H54 (cell line): ENCODE data around the gene TAX1BP3.

Experiments used
- DNase-seq: peaks from one replicate; pipeline ENCODE4 v3.0.0; 2011; ENCODE audit warnings: low spot score, mixed read lengths; ENCODE audit not compliant: insufficient read length
- FAIRE-seq: peaks from 3 replicates; lab custom pipeline; 2011; peaks lifted over from hg19 to GRCh38; lab: Jason Lieb, UNC
- POLR2A ChIP-seq: IDR thresholded peaks from 2 replicates; pipeline ENCODE4 v1.6.1; 2011; ENCODE audit warnings: low read depth, mild to moderate bottlenecking, low read length

The TAX1BP3 gene

GRCh38 chr17:3659541-3660111 lies 8.8 kb downstream of the TAX1BP3 start:
- FAIRE-seq (peak; percentile 92), DNase-seq (peak; percentile 93)
- TF ChIP-seq POLR2A = no peak; the same call in 1 of the 2 replicates

- no peak for FAIRE-seq
- no peak for TF ChIP-seq POLR2A
- no peak for DNase-seq
Observed at GRCh38 chr17:3658784-3659449, 9.5 kb downstream of the TAX1BP3 start.

- FAIRE-seq (no peak), DNase-seq (no peak)
- no peak for TF ChIP-seq POLR2A
Observed at GRCh38 chr17:3657874-3658783, 10.2 kb downstream of the TAX1BP3 start.

DNA sequence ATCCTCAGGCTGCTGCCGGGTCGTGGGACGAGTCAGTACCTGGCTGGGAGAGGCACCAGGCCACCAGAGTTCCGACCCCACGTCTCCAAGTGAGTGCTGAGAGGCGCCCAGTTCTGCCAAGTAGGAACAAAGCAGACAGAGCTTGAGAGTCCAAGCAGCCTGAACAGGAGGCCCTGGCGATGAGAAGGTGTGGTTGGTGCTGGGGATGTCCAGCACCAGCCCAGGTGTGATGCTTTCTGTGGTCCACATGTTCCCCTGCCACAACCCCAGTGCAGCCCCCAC lies 10.8 kb downstream of the TAX1BP3 start:
- FAIRE-seq (no peak), DNase-seq (no peak)
- no peak for TF ChIP-seq POLR2A

GRCh38 chr17:3656755-3657587 lies 11.4 kb downstream of the TAX1BP3 start:
- FAIRE-seq (no peak), DNase-seq (no peak)
- no peak for TF ChIP-seq POLR2A

DNA sequence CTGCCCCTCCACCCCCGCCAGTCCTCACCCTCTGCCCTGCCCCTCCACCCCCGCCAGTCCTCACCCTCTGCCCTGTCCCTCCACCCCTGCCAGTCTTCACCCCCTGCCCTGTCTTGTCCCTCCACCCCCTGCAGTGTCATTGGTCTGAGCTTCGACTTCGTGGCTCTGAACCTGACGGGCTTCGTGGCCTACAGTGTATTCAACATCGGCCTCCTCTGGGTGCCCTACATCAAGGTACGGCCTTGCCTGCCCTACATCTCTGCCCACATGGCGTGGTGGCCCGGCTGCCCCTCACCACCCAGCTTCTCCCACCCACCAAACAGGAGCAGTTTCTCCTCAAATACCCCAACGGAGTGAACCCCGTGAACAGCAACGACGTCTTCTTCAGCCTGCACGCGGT lies 12.0 kb downstream of the TAX1BP3 start:
- DNase-seq (no peak), FAIRE-seq (no peak)
- no peak for TF ChIP-seq POLR2A

- FAIRE-seq = no peak
- DNase-seq = no peak
- no peak for TF ChIP-seq POLR2A
Observed at GRCh38 chr17:3655766-3656165, 12.6 kb downstream of the TAX1BP3 start.

DNA sequence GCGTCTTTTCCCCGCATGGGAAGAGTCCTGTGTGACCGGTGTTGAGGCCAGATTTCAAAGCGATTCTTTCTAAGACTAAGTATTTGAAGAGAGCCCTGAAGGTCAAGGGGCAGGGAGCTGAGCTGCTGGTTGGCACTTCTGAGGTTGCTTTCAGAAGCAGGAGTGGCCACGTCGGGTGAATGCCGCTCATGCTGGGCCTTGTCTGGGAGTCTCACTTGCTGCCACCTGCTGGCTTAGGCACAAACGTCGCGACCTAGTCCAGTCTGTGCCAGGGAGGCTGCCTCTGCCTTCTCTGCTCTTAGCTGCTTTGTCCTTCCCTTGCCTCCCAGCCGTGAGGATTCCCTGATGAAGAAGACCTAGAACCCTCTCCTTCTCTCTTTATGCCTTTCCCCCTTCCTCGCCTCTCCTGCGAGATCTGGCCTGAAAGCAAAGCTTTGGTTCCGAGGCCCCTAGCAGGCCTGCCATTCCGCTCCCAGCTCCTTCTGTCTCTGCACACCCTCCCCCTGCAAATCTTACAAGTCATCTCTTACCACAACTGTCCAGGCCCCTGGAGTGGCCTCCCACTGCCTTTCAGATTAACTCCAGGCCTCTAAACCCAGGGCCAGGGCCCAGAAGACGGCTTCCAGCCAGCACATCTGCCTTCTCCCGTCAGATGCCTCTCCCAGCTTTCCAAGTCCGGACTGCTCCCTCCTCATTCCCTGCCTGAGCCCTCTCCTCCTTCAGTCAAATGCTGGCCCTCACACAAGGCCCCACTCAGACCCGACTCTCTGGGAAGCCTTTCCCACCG lies 20.4 kb downstream of the TAX1BP3 start:
- TF ChIP-seq POLR2A = no peak
- no peak for DNase-seq
- FAIRE-seq = no peak

DNA sequence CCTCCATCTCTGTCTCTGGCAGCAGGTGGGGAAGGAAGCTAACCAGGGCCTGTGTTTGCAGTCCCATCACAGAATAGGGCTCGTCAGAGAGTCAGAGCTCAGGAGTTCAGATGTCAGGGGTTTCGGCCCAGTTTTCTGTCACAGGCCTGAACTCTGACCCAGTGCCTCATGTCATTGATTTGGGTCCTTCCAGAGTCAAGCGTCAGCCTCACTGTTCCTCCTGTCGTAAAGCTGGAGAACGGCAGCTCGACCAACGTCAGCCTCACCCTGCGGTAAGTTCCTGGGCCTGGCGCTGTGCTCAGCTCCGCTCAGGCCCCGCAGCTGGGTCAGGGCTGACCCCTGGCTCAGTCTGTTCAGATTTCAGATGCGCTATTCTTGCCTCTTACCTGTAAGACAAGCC lies 21.1 kb downstream of the TAX1BP3 start:
- no peak for FAIRE-seq
- DNase-seq = no peak
- TF ChIP-seq POLR2A = no peak

DNA sequence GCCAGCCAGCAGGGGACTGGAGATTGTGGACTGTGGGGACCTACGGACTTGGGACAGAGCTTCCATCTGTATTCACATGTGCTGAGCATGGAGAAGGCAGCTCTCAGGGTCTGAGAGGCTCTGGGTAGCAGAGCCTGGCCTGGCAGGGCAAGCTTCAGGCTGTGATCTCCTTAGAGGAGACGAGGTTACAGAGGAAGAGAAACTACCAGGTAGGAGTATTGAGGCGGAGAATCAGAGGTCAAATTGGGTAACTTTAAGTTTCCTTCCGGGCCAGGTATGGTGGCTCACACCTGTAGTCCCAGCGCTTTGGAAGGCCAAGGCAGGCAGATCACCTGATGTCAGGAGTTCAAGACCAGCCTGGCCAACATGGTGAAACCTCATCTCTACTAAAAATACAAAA lies 23.1 kb downstream of the TAX1BP3 start:
- DNase-seq = no peak
- no peak for FAIRE-seq
- TF ChIP-seq POLR2A = no peak

DNA sequence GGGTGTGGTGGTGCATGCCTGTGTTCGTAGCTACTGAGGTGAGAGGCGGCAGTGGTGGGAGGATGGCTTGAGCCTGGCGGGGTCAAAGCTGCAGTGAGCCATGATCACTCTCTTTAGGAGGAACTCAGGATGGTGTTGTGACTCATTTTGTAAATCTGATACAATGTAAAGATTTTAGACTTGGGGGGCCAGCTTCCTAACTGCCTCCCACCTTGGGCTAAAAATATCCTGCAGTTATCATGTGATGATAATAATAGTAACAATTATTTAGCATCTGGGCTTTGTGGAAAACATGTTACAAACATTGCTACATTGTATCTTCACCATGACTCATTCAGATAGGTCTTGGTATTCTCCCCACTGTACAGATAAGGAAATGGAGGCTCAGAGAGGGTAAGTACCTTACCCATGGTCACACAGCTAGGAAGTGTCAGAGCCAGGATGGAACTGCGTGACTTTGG lies 24.5 kb downstream of the TAX1BP3 start:
- TF ChIP-seq POLR2A = no peak
- DNase-seq (no peak), FAIRE-seq (no peak)

- TF ChIP-seq POLR2A = no peak
- no peak for DNase-seq
- no peak for FAIRE-seq
Observed at GRCh38 chr17:3641717-3642486, 26.5 kb downstream of the TAX1BP3 start.
